HG02970 (cell line): Measurements from ENCODE around the gene WSCD2.

Experiments
- ATAC-seq: cut with Tn5 transposase; IDR thresholded peaks from one replicate; pipeline ENCODE4 v1.9.1; 2021; ENCODE audit warnings: mild to moderate bottlenecking, moderate library complexity, moderate number of reproducible peaks; ENCODE audit not compliant: unreplicated experiment, low FRiP score

WSCD2 gene

DNA sequence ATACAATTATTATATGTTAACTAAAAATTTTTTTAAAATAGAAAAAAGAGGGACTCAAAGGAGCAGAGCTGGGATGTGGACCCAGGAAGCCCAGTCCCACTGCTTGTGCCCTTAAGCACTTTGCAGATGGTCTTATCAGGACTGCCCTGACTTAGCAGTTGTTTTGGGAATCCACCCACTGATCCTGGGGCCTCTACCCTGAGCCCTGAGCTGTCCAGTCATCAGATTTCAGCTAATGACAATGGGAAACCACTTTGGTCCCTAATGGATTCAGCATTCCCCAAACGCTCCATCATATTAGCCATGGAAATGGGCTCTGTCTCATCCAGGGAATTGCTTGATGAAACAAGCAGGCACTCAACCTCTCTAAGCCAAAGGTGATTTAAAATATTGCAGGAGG lies 22.5 kb upstream of the WSCD2 start:
- no peak for ATAC-seq

DNA sequence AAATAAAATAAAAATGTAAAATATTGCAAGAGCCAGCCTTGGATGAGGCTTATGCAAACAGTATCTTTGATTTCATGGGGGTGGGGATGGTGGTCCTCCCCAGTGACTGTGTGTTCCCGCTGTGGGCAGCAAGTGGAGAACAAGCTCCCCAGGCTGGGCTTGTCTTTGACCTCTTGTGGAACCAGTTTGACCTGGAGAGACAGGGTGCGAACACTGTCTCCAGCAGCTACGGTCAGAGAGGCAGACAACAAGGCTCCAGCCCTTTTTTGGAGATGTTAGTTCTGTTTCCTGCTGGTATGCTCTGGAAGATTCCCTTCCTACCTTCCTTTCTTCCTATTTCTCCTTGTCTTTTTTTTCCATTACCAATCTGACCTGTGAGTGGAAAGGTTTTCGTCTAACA lies 21.8 kb upstream of the WSCD2 start:
- no peak for ATAC-seq

GRCh38 chr12:108109504-108109903 lies 19.6 kb upstream of the WSCD2 start:
- no peak for ATAC-seq

DNA sequence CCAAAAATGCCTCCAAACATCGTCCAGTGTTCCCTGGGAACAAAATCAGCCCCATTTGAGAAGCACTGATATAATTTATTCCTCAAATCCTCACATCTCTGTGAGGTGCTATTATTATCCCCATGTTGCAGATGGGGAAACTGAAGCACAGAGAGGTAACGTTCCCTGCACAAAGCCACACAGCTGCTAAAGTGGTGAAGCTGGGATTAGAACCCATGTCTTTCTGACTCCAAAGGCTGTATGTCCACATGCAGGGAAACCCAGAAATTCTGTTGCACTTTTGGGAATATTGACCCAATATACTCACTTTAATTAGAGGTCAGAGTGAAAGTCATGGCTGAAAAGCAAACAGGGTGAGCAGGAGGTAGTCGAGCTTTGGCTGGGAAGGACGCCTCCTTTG lies 19.1 kb upstream of the WSCD2 start:
- ATAC-seq: no peak

GRCh38 chr12:108110844-108111243 lies 18.2 kb upstream of the WSCD2 start:
- no peak for ATAC-seq

- no peak for ATAC-seq
Measured at GRCh38 chr12:108112832-108113556, 16.1 kb upstream of the WSCD2 start.

DNA sequence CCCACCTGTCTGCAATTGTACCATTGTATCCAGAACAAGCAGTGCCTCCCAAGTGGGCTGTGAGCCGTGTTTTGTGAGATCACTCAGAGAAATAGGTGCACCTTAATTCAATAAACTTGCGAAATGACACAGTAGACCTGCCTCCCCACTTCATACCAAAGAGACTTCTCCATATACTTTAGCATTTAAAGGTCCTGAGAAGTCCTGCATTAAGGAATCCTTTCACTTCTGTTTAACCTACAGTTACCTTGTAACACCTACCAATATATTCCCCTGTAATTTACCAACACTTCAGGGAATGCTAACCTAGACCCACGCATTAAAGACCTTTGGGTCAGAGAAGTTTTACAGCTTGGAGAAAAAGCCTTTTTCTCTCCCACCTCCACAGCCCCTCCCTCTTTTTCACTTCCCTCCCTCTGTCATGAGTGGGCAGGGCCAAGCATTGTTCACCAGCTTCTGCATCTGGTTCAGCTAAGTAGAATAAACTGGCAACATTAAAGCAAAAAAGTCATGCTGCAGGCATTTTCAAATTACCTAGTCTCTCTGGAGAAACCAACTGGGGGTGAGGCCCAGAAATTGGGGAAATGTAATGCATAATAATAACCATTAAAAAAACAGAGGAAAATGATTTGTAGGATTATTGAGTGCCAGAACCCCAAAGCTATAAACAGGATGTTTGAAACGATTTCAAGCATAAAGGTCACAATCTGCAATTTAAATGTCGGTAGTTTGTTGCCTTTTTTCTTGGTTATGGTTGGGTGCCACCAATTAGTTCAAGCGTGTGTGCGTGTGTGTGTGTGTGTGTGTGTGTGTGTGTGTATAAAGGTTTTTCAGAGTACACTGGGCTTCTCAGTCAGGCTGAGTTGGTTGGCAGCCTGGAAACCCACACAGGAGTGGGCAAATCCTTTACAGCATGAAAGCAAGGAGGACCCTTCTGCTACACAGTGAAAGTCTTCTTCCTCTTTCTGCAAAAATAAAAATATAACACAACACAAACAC lies 13.7 kb upstream of the WSCD2 start:
- no peak for ATAC-seq

GRCh38 chr12:108116254-108116653 lies 12.8 kb upstream of the WSCD2 start:
- no peak for ATAC-seq

DNA sequence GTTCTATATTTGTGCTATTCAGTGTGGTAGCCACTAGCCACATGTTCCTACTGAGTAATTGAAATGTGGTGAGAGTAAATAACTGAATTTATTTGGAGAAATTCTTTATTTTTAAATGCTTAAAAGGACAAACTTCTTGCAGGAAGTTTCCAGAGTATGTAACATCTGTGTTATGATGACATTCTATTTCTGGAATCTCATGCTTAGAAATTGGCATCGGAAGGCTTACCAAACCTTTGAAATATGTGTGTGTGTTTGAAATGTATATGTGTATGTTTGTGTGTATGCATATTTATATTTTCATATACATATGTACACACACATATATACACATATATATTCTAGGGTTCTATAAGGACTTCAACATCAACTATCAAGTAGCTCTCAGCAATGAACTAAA lies 12.4 kb upstream of the WSCD2 start:
- no peak for ATAC-seq

- no peak for ATAC-seq
Measured at GRCh38 chr12:108117163-108117849, 11.8 kb upstream of the WSCD2 start.

GRCh38 chr12:108117902-108118301 lies 11.2 kb upstream of the WSCD2 start:
- no peak for ATAC-seq

GRCh38 chr12:108119126-108119973 lies 9.7 kb upstream of the WSCD2 start:
- no peak for ATAC-seq

DNA sequence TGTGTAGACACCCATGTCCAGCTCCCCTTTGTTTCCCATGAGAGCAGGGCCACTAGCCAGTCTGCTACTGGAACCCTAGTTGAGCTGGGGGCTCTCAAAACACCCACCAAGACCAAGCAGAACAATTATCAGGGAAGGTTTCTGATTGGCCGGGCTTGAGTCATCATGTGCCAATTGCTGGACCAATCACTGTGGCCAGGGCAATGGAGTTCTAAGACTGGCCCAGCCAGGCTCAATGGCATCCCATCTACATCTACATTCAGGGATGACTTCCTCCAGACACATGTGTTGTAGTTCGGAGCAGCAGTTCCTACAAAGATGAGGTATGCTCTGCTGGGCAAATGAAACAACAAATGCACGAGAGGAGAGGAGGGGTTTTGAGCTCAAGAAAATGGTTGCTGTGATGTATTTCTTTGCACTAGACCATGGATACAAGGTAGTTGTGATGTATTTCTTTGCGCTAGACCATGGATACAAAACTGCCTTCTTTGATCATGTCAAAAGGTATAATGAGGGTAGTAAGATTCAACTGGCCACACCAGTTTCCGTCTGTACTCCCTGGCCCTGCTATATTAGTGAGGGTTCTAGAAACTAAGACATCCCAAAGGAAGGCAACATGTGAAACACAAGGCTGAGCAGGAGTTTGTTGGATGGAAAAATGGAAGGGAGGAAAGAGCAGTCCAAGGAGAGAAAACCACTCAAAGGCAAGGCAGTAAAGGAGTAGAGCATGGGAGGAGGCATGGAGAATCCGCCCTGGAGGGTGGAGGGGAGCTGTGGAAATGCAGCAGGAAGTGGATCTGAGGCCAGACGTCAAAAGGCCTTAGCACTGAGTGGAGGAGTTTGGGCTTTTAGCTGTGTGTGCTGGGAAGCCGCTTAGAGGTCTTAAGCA lies 8.9 kb upstream of the WSCD2 start:
- ATAC-seq: no peak

DNA sequence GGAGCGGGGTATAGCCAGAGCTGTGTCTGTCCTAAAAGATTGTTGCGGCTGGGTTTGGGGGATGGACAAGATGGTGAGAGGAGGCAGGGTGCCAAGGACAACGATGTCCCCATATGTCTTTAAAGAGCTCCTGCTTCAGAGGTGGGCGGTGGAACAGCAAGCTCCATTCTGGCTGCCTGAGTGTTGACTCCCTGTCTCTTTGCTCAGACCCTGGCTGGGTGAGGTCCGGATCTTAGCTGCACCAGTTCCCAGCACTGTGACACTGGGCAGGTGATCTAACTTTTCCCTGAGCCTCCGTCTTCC lies 8.3 kb upstream of the WSCD2 start:
- no peak for ATAC-seq

DNA sequence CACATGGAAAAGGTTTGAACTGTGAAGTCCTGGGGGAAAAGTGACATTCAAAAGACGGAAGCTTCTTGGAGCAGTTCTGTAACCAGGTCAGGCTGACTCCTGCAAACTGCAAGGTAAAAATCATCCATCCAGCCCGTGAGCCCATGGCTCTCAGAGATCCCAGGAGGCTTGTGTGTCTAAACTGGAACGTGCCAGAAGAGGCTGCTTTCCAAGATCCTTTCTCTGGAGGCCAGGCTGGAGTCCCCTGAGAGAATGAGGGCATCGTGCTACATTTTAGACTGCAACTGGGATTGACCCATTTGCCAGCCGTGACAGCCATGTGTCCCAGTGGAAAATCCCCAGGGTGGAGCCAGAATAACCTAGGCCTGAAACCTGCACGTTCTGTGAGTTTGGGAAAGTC lies 7.8 kb upstream of the WSCD2 start:
- ATAC-seq: no peak

DNA sequence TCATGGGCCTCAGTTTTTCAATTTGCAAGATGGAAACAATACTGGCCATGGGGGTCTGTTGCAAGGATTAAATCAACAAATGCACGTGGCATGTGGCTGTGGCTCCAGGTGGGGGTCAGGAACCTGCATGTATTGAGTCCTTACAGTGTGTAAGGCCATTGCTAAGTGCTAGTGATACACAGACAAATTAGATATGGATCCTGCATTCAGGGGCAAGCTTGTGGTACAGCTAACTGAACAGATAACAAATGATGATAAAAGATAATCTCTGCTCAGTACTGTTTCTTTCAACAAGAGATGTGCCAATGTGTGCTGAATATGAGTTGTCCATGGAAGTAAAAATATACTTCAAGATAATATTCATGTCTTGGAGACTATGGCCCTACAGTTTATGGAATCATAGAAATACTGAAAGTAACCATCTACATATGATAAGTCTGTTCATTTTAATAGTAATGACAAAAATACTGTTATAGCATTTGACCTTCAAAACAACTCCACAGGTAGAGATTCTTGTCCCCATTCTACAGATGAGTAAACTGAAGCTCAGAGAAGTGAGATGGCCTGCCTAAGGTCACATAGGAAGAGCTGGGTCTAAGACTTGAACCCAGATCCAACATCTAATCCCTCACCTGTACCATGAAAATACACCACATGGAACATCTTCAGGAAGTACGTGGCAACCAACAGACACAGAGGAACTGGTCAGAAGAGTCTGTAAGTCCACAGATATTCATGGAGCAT lies 7.2 kb upstream of the WSCD2 start:
- ATAC-seq: no peak

- ATAC-seq: no peak
Measured at GRCh38 chr12:108122644-108123043, 6.4 kb upstream of the WSCD2 start.

DNA sequence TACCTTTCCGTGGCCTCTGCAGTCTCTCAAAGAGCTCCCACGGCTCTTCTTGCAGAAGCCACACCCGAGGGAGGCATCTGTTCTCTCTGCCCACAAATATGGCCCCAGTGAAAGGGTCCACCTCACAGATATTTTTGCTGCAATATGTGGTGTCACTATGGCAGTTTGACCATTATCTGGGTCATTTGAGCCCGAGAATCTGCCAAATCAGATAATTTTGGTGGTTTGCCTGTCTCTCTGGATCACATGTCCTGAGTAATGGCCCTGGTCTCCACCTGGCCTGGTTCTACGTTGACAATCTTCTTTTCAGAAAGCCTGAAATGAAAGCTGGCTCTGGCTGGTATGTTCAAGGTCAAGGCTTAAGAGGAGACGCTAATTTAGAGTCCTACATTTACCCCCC lies 5.7 kb upstream of the WSCD2 start:
- ATAC-seq: no peak

DNA sequence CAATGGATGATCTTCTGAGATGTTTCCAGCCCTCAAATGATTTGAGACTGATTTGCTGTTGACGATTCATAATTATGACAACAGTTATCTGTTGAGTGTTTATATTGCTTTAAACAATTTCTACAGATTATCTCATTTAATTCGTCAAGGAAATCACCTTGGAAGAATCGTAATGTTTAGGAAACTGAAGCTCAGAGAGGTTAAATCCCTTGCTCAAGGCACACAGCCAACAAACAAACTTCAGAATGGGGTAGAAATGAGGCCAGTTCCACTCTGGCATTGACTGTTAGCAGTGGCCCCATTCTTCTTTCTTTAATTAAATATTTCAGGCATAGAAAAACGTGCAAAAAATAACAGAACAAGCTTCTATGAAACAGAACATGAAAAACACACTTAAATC lies 4.0 kb upstream of the WSCD2 start:
- no peak for ATAC-seq
